Measurements from ENCODE around the gene TMEM267.
"Not testable (repeated sequence)": the region's sequence is repeated elsewhere in the genome, so short reads cannot be mapped to it uniquely, and the experiment has no call there.

TMEM267 gene, protein sequence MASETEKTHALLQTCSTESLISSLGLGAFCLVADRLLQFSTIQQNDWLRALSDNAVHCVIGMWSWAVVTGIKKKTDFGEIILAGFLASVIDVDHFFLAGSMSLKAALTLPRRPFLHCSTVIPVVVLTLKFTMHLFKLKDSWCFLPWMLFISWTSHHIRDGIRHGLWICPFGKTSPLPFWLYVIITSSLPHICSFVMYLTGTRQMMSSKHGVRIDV

DNA sequence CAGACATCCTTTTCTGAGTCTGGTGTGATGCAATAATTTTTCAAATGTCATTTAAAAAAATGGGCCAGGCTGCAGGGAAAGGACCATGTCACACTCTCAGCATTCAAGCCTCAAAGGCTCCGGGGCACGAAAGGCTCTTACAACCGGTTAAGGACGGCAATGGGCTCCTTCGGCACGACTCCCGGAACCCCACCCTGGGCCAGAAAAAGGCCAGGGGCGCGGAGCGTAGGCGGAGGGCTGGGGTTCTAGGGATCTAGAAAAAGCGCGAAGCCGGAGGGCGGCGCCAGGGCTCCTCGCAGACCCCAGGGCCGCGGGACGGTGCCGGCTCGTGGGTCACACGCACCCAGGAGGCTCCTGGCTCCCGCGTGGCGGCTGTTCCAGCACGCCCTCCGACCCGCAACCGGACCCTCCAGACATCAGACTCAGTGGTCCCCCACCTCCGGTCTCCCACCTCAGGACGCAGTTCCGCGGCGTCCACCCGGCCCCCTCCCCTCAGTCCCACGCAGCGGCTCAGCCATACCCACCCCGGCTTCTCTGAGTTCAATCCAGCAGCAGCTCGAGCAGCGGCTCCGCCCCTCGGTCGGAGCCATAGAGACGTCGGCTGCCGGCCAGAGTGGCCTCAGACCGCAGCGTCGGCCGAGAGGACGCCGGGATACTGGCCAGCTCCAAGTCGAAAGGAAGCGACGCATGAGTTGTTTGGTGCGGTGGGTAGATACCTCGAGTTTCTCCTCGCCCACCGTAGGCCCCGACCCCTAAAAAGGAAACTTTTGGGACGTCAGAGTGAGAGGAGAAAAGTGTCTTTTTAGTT, at the start of gene TMEM267:
TMEM267 (minus strand) TSS at position 568 of the 808 bp plus-strand sequence. CDS start 29,896 bp downstream, outside the sequence.
- peak; percentile 90 for DNase-seq (ENCODE audit: low read depth, low spot score)

DNA sequence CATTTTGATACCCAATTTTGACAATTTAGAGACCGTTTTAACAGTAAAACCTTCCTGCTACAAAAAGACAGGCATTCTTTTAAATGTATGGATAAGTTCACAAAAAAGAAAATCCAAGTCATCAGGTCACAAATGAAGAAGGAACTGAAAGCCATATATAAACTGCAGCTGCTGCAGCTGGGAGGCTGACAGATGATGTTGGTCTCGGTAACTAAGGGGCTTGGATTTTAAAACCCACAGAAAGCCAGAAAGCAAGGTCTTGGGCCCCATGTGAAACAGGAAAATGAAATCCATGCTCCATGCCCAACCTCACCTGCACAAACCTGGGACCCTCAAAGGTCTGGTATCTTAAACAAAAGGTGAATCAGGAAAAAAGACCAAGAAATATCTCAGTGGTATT, 47.0 kb upstream of the TMEM267 start:
- no peak for DNase-seq (ENCODE audit: low read depth, low spot score)

DNA sequence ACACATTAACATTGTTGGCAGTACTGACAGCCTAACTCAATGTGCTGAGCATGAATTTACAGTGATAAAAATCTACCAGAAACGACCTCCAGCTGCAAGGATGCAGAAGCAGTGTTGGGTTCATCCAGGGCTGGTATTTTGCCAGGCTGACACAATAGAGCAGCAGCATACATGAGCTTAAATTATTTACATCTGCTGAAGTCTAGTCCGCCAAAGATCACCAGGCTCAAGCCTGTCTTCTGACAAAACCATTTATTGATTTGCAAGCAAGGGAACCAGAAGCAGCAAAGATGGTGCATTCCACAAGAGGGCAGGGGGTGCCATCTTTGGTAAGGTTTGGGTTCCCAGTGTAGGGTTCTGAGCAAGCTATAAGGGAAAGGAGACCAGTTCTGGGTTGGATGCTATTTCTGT, 40.0 kb upstream of the TMEM267 start:
- DNase-seq (ENCODE audit: low read depth, low spot score) = no peak

DNA sequence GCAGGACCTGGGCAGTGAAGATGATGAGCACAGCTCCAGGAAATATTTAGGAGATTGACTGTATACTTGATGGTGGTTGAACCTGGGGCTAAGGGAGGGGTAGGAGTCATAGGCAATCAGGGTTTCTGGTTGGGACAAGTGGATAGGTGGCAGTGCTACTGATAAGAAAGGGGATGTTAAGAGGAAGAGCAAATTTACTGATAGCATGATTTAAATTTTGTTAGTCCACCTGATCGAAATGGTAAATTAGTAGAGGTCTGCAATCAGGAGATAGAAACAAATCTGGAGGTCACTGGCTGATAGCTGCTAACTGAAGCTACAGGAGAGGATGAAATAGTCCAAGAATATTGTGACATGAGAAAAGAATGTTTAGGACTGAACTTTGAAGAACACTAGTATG, 37.0 kb upstream of the TMEM267 start:
- DNase-seq (ENCODE audit: low read depth, low spot score) = no peak

DNA sequence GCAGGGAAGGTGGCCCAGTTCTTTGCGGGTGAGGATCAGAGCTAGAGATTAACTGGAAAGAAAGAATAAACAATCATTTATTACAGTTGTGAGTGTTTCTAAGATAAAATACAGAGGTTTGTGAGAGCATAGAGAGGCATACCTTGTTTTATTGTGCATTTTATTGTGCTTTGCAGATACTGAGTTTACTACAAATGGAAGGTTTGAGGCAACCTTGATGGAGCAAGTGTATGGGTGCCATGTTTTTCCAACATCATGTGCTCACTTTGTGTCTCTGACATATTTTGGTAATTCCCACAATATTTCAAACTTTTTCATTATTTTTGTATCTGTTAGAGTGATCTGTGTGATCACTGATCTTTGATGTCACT, 32.0 kb upstream of the TMEM267 start:
- peak; percentile 9 for DNase-seq (ENCODE audit: low read depth, low spot score)

DNA sequence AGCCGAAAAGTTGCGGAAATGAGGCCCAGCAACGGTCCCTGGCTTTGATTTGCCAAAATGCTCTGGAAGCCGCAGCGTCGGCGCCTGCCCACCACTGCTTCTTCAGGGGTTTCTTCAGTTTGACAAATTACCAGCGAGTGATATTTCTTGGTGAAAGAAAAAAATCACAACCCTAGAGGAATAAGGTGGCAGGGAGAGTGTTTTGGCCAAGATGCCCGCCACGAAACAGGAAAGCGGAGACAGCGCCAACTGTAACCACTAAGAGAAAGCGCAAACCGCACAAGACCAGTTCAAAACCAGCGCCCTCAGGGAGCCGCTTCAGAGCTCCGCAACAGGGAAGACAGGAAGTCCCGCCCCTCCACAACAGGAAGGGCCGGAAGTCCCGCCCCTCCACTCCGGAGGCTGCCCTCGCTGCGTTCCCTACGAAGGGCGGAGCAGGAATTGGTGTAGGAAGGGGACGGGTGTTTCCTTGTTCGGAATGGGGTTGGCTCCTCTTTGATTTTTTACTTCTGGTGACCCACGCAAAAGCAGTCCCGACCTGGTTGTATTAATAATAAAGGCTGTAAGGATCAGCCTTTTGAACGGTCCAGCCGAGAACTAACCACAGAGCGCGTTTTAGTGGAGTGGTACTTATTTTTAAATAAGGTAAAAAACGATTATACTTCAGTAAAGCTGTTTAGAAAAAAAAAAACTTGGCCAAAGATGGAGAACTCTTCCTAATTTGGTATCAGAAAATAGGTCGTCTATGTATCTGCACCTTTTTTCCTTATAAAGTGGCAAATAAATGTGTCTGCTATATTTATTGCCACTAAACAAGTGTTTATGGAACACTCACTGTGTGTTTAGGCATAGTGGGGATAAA, 31.4 kb upstream of the TMEM267 start, which contains the start of gene C5orf34:
C5orf34 (minus strand) TSS at position 333 of the 862 bp plus-strand sequence. CDS start 5,809 bp downstream, outside the sequence.
- DNase-seq (ENCODE audit: low read depth, low spot score) = peak; percentile 98

DNA sequence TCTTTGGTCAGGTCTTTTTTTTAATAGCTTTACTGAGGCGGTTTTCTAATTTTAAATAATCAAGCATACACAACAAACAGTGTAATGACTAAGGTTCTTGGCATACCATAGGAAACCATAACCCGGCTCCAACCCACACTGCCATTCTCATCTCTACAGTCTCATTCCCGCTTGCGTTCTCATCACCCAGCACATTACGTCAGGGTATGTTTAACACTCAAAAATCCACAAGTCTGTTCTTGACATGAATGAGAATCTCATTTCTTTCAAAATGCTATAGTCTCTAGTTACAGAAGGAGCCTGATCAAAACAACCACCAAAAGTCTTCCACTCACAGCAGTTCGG, 30.8 kb upstream of the TMEM267 start:
- no peak for DNase-seq (ENCODE audit: low read depth, low spot score)

DNA sequence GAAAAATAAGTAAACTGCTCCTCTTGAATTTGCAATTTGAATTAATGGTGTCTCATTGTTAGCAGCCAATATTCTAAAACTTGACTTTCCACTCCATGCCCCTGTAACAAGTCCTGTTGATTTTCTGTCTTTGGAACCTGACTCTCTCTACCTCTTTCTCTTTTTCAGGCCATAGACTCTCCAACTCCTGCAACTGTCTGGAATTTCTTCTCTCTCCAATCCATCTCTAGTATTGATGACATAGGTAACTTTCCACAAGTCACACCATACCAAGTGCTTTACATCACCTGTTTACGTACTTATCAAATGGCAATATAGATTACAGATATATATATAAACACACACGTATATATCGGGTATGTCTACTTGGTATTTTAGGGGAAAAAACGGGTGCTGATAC, 30.4 kb upstream of the TMEM267 start:
- no peak for DNase-seq (ENCODE audit: low read depth, low spot score)

DNA sequence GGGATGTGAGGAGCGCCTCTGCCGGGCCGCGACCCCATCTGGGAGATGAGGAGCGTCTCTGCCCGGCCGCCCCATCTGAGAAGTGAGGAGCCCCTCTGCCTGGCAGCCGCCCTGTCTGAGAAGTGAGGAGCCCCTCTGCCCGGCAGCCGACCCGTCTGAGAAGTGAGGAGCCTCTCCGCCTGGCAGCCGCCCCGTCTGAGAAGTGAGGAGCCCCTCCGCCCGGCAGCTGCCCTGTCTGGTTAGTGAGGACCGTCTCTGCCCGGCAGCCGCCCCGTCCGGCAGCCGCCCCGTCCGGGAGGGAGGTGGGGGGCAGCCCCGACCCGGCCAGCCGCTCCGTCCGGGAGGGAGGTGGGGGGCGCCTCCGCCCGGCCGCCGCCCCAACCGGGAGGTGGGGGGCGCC, 27.4 kb upstream of the TMEM267 start:
- DNase-seq (ENCODE audit: low read depth, low spot score) = not testable (repeated sequence)

DNA sequence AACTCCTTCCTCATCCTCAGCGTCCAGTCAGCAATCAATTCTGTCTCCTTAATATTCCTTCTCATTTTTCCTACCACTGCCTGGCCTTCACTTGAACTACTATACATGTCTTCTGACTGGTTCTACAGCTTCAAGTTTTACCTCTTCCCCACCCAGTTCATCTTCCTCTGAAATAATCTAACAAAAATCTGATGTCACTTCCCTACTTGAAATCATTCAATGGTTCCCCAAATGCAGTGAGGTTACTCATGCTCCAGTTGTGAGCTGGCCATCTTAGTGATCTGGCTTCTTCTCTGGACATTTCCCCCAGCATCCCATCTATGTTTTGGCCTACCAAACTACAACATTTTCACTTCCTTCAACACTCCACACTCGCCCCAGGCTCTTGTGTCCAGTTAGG, 14.9 kb upstream of the TMEM267 start:
- DNase-seq (ENCODE audit: low read depth, low spot score) = no peak

DNA sequence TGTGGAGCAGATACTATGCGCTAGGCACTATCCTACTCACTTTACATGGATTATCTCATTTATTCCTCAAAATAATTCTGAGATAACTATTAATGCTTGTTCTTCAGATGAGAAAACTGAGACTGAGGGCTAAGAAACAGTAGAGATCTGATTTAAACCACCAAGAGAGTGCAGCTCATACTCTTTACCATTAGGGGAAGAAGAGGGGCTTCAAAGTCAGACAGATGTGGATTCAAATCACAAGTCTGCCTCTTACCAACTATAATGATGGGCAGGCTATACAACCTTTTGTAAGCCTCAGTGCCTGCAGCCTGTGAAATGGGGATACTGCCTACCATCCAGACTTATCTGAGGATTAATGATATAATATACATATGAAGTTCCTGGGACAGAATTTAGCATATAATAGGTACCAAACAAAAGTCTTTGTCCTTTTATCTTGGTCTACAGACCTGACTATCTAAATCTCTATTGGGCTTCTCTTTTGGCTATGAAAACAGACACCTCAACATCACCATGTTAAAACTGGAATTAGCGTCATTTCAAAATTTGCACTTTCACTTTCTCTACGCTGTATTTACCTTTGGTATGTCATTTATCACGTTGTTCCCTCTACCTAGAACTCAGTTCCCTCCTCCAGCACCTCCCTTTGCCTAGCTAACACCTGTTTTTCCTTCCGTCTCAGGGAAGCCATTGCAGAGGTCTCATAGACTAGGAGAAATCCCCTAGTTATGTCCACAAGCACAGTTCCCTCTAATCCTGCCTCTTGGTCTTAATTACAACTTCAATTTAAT, 13.8 kb upstream of the TMEM267 start:
- no peak for DNase-seq (ENCODE audit: low read depth, low spot score)

DNA sequence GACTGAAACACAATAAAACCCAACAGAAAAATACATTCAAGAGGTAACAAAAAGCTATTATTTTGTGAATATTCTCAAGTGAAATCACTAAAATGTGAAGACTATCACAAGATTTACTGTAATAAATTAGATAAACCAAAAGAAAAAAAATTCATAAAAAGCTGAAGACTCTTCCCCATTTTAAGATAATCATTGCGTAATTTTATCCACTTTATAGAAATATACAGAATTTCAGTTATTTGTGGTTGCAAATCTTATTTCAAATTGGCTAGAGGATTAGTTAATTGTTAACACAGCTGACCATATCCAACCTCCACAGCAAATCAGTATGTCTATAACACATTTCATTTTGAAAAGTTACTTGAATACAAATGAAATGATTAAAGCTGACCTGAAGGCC, 7.7 kb upstream of the TMEM267 start:
- no peak for DNase-seq (ENCODE audit: low read depth, low spot score)

DNA sequence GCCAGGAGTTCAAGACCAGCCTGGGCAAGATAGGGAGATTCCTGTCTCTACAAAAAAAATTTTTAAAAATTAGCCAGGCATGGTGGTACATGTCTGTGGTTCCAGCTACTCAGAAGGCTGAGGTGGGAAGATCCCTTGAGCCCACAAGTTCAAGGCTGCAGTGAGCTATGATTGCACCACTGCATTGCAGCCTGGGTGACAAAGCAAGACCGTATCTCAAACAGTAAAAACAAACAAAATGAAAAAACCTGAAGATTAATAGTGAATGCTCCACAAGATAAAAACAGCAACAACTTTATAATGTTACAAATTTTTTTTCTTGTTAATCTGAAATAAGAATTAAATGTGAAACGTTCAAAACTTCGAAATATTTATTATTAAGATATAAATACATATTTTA, 2.7 kb upstream of the TMEM267 start:
- DNase-seq (ENCODE audit: low read depth, low spot score) = no peak

DNA sequence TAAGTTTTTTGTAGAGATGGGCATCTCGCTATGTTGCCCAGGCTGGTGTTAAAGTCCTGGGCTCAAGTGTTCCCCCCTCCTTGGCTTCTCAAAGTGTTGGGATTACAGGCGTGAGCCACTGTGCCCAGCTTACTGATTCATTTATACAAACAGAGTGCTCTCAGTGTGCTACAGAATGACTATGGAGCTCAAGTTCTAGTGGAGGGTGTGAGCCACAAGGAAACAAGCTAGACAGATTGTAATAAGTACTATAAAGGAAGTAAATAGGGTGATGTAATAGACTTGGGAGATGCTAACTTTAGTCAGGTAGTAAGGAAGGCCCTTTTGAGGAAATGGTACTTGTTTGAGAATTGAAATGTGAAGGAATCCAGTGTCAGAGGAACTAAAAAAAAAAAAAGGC, 1.7 kb upstream of the TMEM267 start:
- no peak for DNase-seq (ENCODE audit: low read depth, low spot score)

DNA sequence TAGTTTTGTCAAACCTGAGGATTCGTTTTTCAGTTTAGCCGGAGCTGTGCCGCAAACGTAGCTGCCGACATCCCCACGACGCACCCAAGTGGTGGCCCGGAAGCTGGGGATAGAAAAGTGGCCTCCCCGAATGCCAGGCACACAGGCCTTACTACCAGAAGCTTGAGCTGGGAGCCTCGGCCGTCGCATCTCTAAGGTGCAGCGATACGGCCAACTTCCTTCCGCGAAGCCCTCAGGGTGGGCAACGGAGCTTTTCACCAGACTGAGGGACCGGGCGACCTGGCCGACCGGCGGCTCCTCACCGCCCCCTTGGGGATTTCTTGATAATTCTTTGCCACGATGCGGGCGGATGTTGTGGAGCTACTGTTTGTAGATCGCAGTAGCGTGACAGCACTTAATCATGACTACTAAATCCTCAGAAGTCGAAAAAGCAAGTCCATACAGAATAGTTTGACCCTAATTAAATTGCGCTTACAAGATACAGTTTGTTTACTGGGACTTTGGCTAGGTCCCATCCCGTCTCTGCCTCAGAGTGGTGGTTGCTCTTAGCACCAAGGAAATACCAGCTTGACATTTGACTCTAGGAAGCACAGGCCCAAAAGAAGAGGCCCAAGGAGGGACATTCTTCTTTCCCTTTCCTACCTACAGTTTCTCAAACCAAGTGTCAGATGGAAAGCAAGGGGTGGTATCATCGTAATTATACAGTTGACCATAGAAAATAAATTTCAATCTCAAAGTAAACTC, 613 bp upstream of the TMEM267 start:
- peak; percentile 95 for DNase-seq (ENCODE audit: low read depth, low spot score)

DNA sequence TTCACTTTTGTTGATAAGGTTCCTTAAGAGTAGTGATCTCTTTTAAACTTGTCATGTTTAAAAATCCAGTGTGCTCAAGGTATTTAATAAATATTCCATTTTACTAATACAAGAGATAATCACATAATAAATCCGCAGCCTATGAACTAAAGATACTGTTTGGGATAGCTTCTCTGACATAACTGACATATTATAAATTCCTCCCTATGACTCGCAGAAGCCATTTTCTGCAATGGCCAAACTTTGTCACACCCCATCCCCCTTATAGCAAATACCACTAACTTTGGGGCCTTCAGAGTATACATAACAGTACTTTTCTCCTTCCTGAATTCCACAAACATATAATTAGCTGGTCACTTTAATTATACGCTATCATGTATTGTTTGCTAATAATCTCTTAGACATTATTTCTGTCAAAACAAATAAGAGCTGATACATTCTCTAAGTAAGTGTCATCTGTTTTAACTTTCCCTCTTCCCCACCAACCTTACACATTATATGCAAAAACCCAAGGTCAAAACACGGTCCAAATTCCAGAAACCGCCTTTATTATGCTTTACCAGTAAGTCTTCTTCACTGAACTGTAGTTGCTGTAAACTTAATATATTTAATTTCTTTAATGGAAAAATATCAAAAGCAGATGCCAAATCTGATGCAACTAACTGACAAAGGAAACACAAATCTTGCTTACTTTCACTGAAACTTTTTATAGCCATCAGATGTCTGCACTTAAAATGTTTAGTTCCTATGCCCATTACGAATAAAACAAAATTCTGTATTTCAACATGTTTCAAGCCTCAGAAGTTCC, 971 bp downstream of the TMEM267 start:
- no peak for DNase-seq (ENCODE audit: low read depth, low spot score)

DNA sequence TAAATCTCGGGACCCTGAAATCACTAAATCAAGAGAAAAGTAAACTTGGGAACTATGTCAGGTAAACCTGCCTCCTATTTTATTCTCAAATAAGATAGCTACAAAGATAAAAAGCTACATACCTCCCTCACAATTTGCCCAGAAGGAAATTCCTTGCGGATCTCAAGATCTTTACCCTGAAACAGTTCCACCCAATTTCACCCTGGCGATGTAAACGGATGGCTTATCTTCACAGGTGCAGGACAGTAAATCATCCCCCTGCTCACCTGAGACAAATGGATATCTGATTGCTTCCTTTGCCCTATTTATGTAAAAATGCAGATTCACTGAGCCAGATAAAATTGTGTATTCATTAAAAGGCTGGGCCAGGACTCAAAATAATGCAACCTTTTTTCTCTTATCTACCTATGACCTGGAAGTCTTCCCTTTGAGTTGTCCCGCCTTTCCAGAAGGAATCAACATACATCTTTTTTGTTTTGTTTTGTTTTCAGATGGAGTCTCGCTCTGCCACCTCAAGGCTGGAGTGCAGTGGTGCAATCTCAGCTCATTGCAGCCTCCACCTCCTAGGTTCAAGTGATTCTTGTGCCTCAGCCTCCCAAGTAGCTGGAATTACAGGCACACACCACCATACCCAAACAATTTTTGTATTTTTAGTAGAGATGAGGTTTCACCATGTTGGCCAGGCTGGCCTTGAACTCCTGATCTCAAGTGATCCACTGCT, 13.8 kb downstream of the TMEM267 start:
- DNase-seq (ENCODE audit: low read depth, low spot score) = peak; percentile 34

DNA sequence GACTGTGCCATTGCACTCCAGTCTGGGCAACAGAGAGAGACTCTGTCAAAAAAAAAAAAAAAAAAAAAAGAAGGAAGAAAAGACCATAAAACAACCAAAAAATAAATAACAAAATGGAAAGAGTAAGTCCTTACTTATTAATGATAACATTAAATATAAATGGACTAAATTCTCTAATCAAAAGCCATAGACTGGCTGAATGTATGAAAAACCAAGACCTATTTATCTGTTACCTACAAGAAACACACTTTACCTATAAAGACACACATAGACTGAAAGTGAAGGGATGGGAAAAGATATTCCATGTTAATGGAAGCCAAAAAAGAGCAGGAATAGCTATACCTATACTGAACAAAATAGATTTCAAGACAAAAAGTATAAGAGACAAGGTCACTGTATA, 16.6 kb downstream of the TMEM267 start:
- no peak for DNase-seq (ENCODE audit: low read depth, low spot score)

DNA sequence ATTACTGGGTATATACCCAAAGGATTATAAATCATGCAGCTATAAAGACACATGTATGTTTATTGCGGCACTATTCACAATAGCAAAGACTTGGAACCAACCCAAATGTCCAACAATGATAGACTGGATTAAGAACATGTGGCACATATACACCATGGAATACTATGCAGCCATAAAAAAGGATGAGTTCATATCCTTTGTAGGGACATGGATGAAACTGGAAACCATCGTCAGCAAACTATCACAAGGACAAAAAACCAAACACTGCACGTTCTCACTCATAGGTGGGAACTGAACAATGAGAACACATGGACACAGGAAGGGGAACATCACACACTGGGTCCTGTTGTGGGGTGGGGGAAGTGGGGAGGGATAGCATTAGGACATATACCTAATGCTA, 18.2 kb downstream of the TMEM267 start:
- DNase-seq (ENCODE audit: low read depth, low spot score) = not testable (repeated sequence)
